K562 (cell line): Measurements from ENCODE around the gene KIF20B. TPM values are rescaled to one million over a fixed set of nuclear protein-coding genes. Genes with fewer than 3 reads are reported as not detected.

Experiments used
- ATAC-seq: fragments of 200-7000 bp; cut with Tn5 transposase; 3 replicates; pipeline ENCODE4 v1.9.1; 2020; ENCODE audit warnings: moderate library complexity
- BruUV-seq: library from RNA; stranded (reverse); fragments of 400-500 nt; replicated peaks from 2 replicates; lab custom pipeline; 2021; lab: Mats Ljungman, UMichigan
- CTCF ChIA-PET: fragments of 300-600 bp; formaldehyde crosslinking; extraction: SDS; loops from one replicate; lab custom pipeline; 2021; ENCODE audit warnings: low intra/inter-chr PET ratio; lab: Yijun Ruan, JAX
- POLR2A ChIA-PET: fragments of 300-600, 350-650 bp; sonication (Branson Sonifier 250); formaldehyde crosslinking; extraction: SDS; loops from one replicate; lab custom pipeline; 2021; ENCODE audit warnings: antibody characterized with exemption, inconsistent platforms; lab: Yijun Ruan, JAX
- DNase-seq, 4 experiments: peaks; one replicate each; pipeline versions ENCODE4 v3.0.0 to v3.0.0-alpha.2; 2011 to 2018; ENCODE audit warnings: low spot score in 3 of 4, mixed read lengths in 3 of 4; ENCODE audit errors: extremely low read depth in 1 of 4
- FAIRE-seq: peaks from 2 replicates; lab custom pipeline; 2011; peaks lifted over from hg19 to GRCh38; lab: Jason Lieb, UNC
- H2AFZ ChIP-seq: 2 replicates; pipeline ENCODE4 v1.6.0; 2011; ENCODE audit warnings: low read depth, low read length, control low read depth, inconsistent platforms
- H3K27ac ChIP-seq: fragments of 200-600 bp; 3 replicates; pipeline ENCODE4 v1.8.0; 2011; ENCODE audit warnings: low read depth, mild to moderate bottlenecking, control low read depth, inconsistent platforms, low read length, moderate library complexity, mixed read lengths; ENCODE audit errors: extremely low read depth
- H3K27me3 ChIP-seq, 2 experiments: fragments of 300-600 bp in 1 of 2; 2 replicates in 1 of 2; 3 replicates in 1 of 2; pipeline versions ENCODE4 v1.6.0 to v1.8.0; 2011; ENCODE audit warnings: inconsistent platforms in 2 of 2, low read length in 2 of 2, mild to moderate bottlenecking in 1 of 2, mixed read lengths in 1 of 2, moderate library complexity in 1 of 2; ENCODE audit not compliant: control insufficient read depth in 2 of 2, insufficient read depth in 2 of 2
- H3K36me3 ChIP-seq: fragments of 300-600 bp; 3 replicates; pipeline ENCODE4 v1.8.0; 2011; ENCODE audit warnings: mild to moderate bottlenecking, low read length, inconsistent platforms; ENCODE audit not compliant: control insufficient read depth, insufficient read depth
- H3K4me1 ChIP-seq, 2 experiments: fragments of 200-600 bp in 1 of 2; replicated peaks in 1 of 2; 2 replicates in 1 of 2; 3 replicates in 1 of 2; pipeline versions ENCODE4 v1.5.1 to v1.8.0; 2011; ENCODE audit warnings: inconsistent platforms in 2 of 2, low read length in 2 of 2, mild to moderate bottlenecking in 1 of 2, mixed read lengths in 1 of 2, moderate library complexity in 1 of 2; ENCODE audit not compliant: control insufficient read depth in 2 of 2, insufficient read depth in 2 of 2
- H3K4me2 ChIP-seq: 2 replicates; pipeline ENCODE4 v1.6.1; 2011; ENCODE audit warnings: low read length, control low read depth, inconsistent platforms, mixed read lengths; ENCODE audit not compliant: insufficient read depth
- H3K4me3 ChIP-seq: fragments of 200-600 bp; sonication (generic), shearing (Covaris generic); 2 replicates; pipeline ENCODE4 v1.5.1; 2016; ENCODE audit warnings: control low read depth, inconsistent platforms
- H3K79me2 ChIP-seq: fragments of 200-600 bp; 3 replicates; pipeline ENCODE4 v1.8.0; 2011; ENCODE audit warnings: low read length, inconsistent platforms; ENCODE audit not compliant: control insufficient read depth, insufficient read depth
- H3K9ac ChIP-seq, 2 experiments: 2 replicates each; pipeline versions ENCODE4 v1.6.0 to v1.6.1; 2011; ENCODE audit warnings: low read depth in 2 of 2, low read length in 2 of 2, control low read depth in 1 of 2, inconsistent platforms in 1 of 2, mild to moderate bottlenecking in 1 of 2, mixed read lengths in 1 of 2; ENCODE audit not compliant: insufficient read depth in 1 of 2
- H3K9me1 ChIP-seq: one replicate; pipeline ENCODE4 v1.6.0; 2011; ENCODE audit warnings: inconsistent platforms, mild to moderate bottlenecking, low read length, moderate library complexity; ENCODE audit not compliant: control insufficient read depth, insufficient read depth
- H3K9me3 ChIP-seq: replicated peaks from 2 replicates; pipeline ENCODE4 v1.5.1; 2011; ENCODE audit warnings: low read depth, low read length, inconsistent platforms; ENCODE audit not compliant: control insufficient read depth, insufficient read depth
- H4K20me1 ChIP-seq: replicated peaks from 2 replicates; pipeline ENCODE4 v1.6.1; 2011; ENCODE audit warnings: low read length, inconsistent platforms, mixed read lengths; ENCODE audit not compliant: control insufficient read depth, insufficient read depth
- BRD9 ChIP-seq: fragments of 450-650 bp; IDR thresholded peaks from 2 replicates; pipeline ENCODE4 v1.6.1; 2018; ENCODE audit warnings: low read depth; ENCODE audit not compliant: partially characterized antibody
- CBX5 ChIP-seq: IDR thresholded peaks from 2 replicates; pipeline ENCODE4 v1.6.1; 2014; ENCODE audit warnings: low read depth, borderline replicate concordance
- ESRRA ChIP-seq: fragments of 450-650 bp; IDR thresholded peaks from 2 replicates; pipeline ENCODE4 v1.6.1; 2014; ENCODE audit warnings: low read depth, mild to moderate bottlenecking, moderate library complexity, borderline replicate concordance
- MYC ChIP-seq, 2 experiments: fragments of 250-450 bp in 1 of 2; sonication (Bioruptor Pico) in 1 of 2; IDR thresholded peaks; 2 replicates each; pipeline versions ENCODE4 v1.5.1 to v1.6.1; 2012 to 2021; ENCODE audit warnings: low read depth in 2 of 2, borderline replicate concordance in 1 of 2, improper control_type of control experiment in 1 of 2, low read length in 1 of 2, mild to moderate bottlenecking in 1 of 2, moderate library complexity in 1 of 2
- PHTF2 ChIP-seq: fragments of 250-450 bp; sonication (Bioruptor Pico); IDR thresholded peaks from 2 replicates; pipeline ENCODE4 v1.5.0; 2021; ENCODE audit warnings: mild to moderate bottlenecking
- WGBS: fragments of 100-300 bp; shearing (Covaris generic); methylation state at CpG from one replicate; pipeline ENCODE4 v1.1.6; 2016; ENCODE audit warnings: low coverage, mixed read lengths; ENCODE audit not compliant: insufficient coverage; ENCODE audit errors: missing lambda C conversion rate; 5-methylcytosine and 5-hydroxymethylcytosine counted together
- in situ Hi-C: fragments of 300-500 bp; cut with MboI; formaldehyde crosslinking; loops from 4 replicates; pipeline ENCODE4 v1.15.0; 2018; ENCODE audit warnings: inconsistent platforms, mixed read lengths
- intact Hi-C: fragments of 100-400 bp; cut with micrococcal nuclease; formaldehyde crosslinking; loops from 2 replicates; pipeline ENCODE4 v1.14.2; 2022
- polyA plus RNA-seq, 8 experiments: library from polyadenylated mRNA; depleted of rRNA in 4 of 8; stranded (reverse) in 5 of 8; unstranded in 3 of 8; fragments of >200 nt; fragmentation: Nextera tagmentation in 2 of 8; fragmentation: Illumina TruSeq in 1 of 8; extraction: Ambion mirVana in 2 of 8; extraction: Trizol in 1 of 8; gene quantifications; 2 replicates each; pipeline versions ENCODE4 v1.2.1 to v1.2.3, GENCODE V29; 2011 to 2014; ENCODE audit warnings: inconsistent platforms in 1 of 8, missing spikeins in 1 of 8
- total RNA-seq, 7 experiments: library from RNA; depleted of rRNA in 6 of 7; stranded (reverse); fragments of >200 nt in 6 of 7; fragmentation: Illumina TruSeq in 2 of 7; extraction: Trizol in 2 of 7; gene quantifications; 2 replicates each; pipeline versions ENCODE4 v1.2.1 to v1.2.3, GENCODE V29; 2011 to 2021; ENCODE audit warnings: low replicate concordance in 1 of 7
- TF ChIP-seq, protein P1 (sequence below): fragments of 450-650 bp; IDR thresholded peaks from 2 replicates; pipeline ENCODE4 v1.6.1; 2017; ENCODE audit warnings: antibody characterized with exemption, mild to moderate bottlenecking

KIF20B gene
- total and polyA plus RNA-seq, 9 of the 15 experiments (the other 6 are each of a cell fraction or from before 2014, with no cell fraction given) = 18.6 to 56.5 (median 32.9) TPM

DNA sequence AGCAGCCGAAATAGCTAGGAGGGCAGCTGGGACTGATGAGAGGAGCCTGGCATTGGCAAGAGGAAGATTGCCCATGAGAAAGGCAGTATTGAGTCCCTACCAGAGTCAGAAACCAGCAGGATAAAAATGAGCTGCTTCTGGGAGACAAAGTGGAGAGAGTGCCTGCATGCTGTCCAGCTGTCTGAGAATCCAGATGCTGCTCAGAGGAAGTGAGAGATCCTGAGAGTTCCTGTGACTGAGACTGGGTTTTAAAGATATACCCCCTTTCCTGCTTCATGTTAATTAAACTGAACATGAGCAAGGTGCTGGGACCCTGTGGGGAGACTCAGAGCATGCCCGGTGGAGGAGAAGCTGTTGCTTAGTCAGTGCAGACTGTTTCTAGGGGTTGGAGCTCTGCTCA lies 107.5 kb downstream of the KIF20B start (continued):
- TF ChIP-seq, protein P1, sequence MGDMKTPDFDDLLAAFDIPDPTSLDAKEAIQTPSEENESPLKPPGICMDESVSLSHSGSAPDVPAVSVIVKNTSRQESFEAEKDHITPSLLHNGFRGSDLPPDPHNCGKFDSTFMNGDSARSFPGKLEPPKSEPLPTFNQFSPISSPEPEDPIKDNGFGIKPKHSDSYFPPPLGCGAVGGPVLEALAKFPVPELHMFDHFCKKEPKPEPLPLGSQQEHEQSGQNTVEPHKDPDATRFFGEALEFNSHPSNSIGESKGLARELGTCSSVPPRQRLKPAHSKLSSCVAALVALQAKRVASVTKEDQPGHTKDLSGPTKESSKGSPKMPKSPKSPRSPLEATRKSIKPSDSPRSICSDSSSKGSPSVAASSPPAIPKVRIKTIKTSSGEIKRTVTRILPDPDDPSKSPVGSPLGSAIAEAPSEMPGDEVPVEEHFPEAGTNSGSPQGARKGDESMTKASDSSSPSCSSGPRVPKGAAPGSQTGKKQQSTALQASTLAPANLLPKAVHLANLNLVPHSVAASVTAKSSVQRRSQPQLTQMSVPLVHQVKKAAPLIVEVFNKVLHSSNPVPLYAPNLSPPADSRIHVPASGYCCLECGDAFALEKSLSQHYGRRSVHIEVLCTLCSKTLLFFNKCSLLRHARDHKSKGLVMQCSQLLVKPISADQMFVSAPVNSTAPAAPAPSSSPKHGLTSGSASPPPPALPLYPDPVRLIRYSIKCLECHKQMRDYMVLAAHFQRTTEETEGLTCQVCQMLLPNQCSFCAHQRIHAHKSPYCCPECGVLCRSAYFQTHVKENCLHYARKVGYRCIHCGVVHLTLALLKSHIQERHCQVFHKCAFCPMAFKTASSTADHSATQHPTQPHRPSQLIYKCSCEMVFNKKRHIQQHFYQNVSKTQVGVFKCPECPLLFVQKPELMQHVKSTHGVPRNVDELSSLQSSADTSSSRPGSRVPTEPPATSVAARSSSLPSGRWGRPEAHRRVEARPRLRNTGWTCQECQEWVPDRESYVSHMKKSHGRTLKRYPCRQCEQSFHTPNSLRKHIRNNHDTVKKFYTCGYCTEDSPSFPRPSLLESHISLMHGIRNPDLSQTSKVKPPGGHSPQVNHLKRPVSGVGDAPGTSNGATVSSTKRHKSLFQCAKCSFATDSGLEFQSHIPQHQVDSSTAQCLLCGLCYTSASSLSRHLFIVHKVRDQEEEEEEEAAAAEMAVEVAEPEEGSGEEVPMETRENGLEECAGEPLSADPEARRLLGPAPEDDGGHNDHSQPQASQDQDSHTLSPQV = no peak
- no peak for TF ChIP-seq BRD9

DNA sequence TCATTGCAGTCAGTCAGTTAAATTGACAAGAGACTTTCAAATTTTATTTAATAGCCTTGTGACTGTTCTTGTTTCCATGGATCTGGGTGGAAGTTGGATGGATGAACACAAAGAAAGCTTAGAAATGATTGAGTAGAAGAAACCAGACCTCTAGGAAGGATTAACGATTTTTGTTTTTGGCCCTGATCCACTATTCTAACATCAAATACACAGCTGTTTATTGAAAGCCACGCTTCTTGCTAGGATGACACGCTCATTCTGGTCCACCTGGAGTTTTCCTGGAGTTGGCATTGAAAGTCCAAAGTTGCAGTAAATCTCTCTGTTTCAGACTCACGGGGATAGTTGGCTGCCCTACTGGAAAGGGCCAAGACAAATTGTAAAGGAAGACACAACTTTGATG lies 108.4 kb downstream of the KIF20B start:
- no peaks in the 10 kb centered on the region for H4K20me1 ChIP-seq
- H2AFZ ChIP-seq = no peak overlapping the region
- H3K4me3 ChIP-seq = no peak overlapping the region
- H3K4me1 ChIP-seq = no peaks in the 10 kb centered on the region
- 5% methylated on average over 4 of the region's 4 CpGs for WGBS
- DNase-seq = no peak
- H3K9me3 ChIP-seq = no peaks in the 10 kb centered on the region
- no peak overlapping the region for H3K4me2 ChIP-seq
- in situ Hi-C loops = no loop called here
- H3K9me1 ChIP-seq = no peaks in the 10 kb centered on the region
- CTCF ChIA-PET = no interaction called here
- no peak for ATAC-seq
- FAIRE-seq = no peak
- no peak overlapping the region for H3K27ac ChIP-seq
- no peaks in the 10 kb centered on the region for H3K79me2 ChIP-seq
- H3K9ac ChIP-seq = no peak overlapping the region
- TF ChIP-seq ESRRA (no peak), MYC (IDR thresholded peaks at IDR 0.05; ENCODE audit: low read depth, low read length) (no peak), MYC (CRISPR knock-in tag; IDR thresholded peaks at IDR 0.05; ENCODE audit: borderline replicate concordance, low read depth) (no peak), CBX5 (no peak), PHTF2 (CRISPR knock-in tag) (no peak)
- TF ChIP-seq, all 486 proteins: peak for 0
- no TSS peak for BruUV-seq
- POLR2A ChIA-PET = no interaction called here
- Histone ChIP-seq H3K36me3 (no peaks in the 10 kb centered on the region), H3K27me3 (no peaks in the 10 kb centered on the region)
- intact Hi-C loops = no loop called here
